Trophoblast cell (in vitro differentiated cells and primary cell): Measurements from ENCODE around the gene SLC22A17.

Experiments
- DNase-seq, 2 donors: peaks; one replicate each; pipeline ENCODE4 v3.0.0-alpha.2; 2016
- H2AFZ ChIP-seq: 2 replicates; pipeline ENCODE4 v1.6.1; 2013; ENCODE audit warnings: low read length, moderate library complexity, mild to moderate bottlenecking; ENCODE audit not compliant: insufficient read depth, poor library complexity
- H2AK5ac ChIP-seq: 2 replicates; pipeline ENCODE4 v1.6.1; 2013; ENCODE audit warnings: mild to moderate bottlenecking, low read length
- H2BK120ac ChIP-seq: 2 replicates; pipeline ENCODE4 v1.6.1; 2013; ENCODE audit warnings: low read length, mild to moderate bottlenecking, moderate library complexity; ENCODE audit not compliant: insufficient read depth, poor library complexity
- H2BK12ac ChIP-seq: 2 replicates; pipeline ENCODE4 v1.6.1; 2013; ENCODE audit warnings: mild to moderate bottlenecking, low read length, moderate library complexity
- H2BK5ac ChIP-seq: 2 replicates; pipeline ENCODE4 v1.6.1; 2013; ENCODE audit warnings: low read length, low read depth, moderate library complexity, mild to moderate bottlenecking; ENCODE audit not compliant: poor library complexity
- H3K14ac ChIP-seq: 2 replicates; pipeline ENCODE4 v1.6.1; 2013; ENCODE audit warnings: mild to moderate bottlenecking, low read length
- H3K18ac ChIP-seq: 2 replicates; pipeline ENCODE4 v1.6.1; 2013; ENCODE audit warnings: mild to moderate bottlenecking, low read length
- H3K23ac ChIP-seq: 2 replicates; pipeline ENCODE4 v1.6.1; 2013; ENCODE audit warnings: low read length
- H3K27ac ChIP-seq: 2 replicates; pipeline ENCODE4 v1.5.1; 2013; ENCODE audit warnings: low read depth, mild to moderate bottlenecking, inconsistent platforms, low read length, moderate library complexity
- H3K27me3 ChIP-seq: 2 replicates; pipeline ENCODE4 v1.6.1; 2013; ENCODE audit warnings: inconsistent platforms, mild to moderate bottlenecking, low read length, moderate library complexity; ENCODE audit not compliant: insufficient read depth
- H3K36me3 ChIP-seq, 2 experiments: 1 replicate in 1 of 2; 2 replicates in 1 of 2; pipeline ENCODE4 v1.6.1; 2013; ENCODE audit warnings: low read length in 2 of 2, mild to moderate bottlenecking in 2 of 2, moderate library complexity in 1 of 2; ENCODE audit not compliant: insufficient read depth in 2 of 2, control insufficient read depth in 1 of 2
- H3K4ac ChIP-seq: 2 replicates; pipeline ENCODE4 v1.6.1; 2013; ENCODE audit warnings: low read depth, mild to moderate bottlenecking, low read length, moderate library complexity
- H3K4me1 ChIP-seq, 2 experiments: 1 replicate in 1 of 2; 2 replicates in 1 of 2; pipeline ENCODE4 v1.6.1; 2013; ENCODE audit warnings: low read length in 2 of 2, mild to moderate bottlenecking in 2 of 2, moderate library complexity in 1 of 2; ENCODE audit not compliant: insufficient read depth in 2 of 2, control insufficient read depth in 1 of 2
- H3K4me2 ChIP-seq: 2 replicates; pipeline ENCODE4 v1.6.1; 2013; ENCODE audit warnings: inconsistent platforms, mild to moderate bottlenecking, low read length, moderate library complexity
- H3K4me3 ChIP-seq: 2 replicates; pipeline ENCODE4 v1.5.1; 2013; ENCODE audit warnings: mild to moderate bottlenecking, low read depth, low read length, inconsistent platforms
- H3K79me1 ChIP-seq: one replicate; pipeline ENCODE4 v1.6.1; 2013; ENCODE audit warnings: low read length
- H3K79me2 ChIP-seq: 2 replicates; pipeline ENCODE4 v1.6.1; 2013; ENCODE audit warnings: low read length, mild to moderate bottlenecking; ENCODE audit not compliant: control insufficient read depth, insufficient read depth, poor library complexity
- H3K9ac ChIP-seq: 2 replicates; pipeline ENCODE4 v1.6.1; 2013; ENCODE audit warnings: mild to moderate bottlenecking, low read length
- H3K9me3 ChIP-seq: 2 replicates; pipeline ENCODE4 v1.6.1; 2013; ENCODE audit warnings: low read depth, mild to moderate bottlenecking, control low read depth, inconsistent platforms, low read length; ENCODE audit not compliant: insufficient read depth
- H4K12ac ChIP-seq: 2 replicates; pipeline ENCODE4 v1.6.1; 2013; ENCODE audit warnings: low read depth, mild to moderate bottlenecking, low read length, moderate library complexity
- H4K8ac ChIP-seq: 2 replicates; pipeline ENCODE4 v1.6.1; 2013; ENCODE audit warnings: low read depth, mild to moderate bottlenecking, low read length, moderate library complexity
- H4K91ac ChIP-seq: one replicate; pipeline ENCODE4 v1.6.1; 2013; ENCODE audit warnings: low read depth, mild to moderate bottlenecking, low read length, moderate library complexity
- WGBS: extraction: QIAGEN DNeasy Blood & Tissue Kit; methylation state at CpG from one replicate; pipeline ENCODE4 v1.1.7; 2013; ENCODE audit warnings: missing lambda C conversion rate; ENCODE audit not compliant: insufficient read length, insufficient coverage; ENCODE audit errors: extremely low coverage; 5-methylcytosine and 5-hydroxymethylcytosine counted together

SLC22A17 gene

GRCh38 chr14:23381871-23382270 lies 29.2 kb upstream of the SLC22A17 start:
- Histone ChIP-seq H3K27ac (no peak overlapping the region), H3K18ac (no peak overlapping the region), H2AFZ (no peak overlapping the region), H2BK12ac (no peak overlapping the region), H3K4ac (no peak overlapping the region), H4K12ac (no peak overlapping the region), H3K23ac (no peak overlapping the region), H4K91ac (no peak overlapping the region), H3K79me2 (no peaks in the 10 kb centered on the region), H2AK5ac (no peak overlapping the region), H3K14ac (no peak overlapping the region), H3K79me1 (no peaks in the 10 kb centered on the region), H2BK120ac (no peak overlapping the region), H3K27me3 (no peaks in the 10 kb centered on the region), H3K9me3 (peaks cover 2% of the 10 kb centered on the region), H3K9ac (no peak overlapping the region), H3K36me3 (no peaks in the 10 kb centered on the region), H4K8ac (no peak overlapping the region), H2BK5ac (no peak overlapping the region), H3K4me1 (no peaks in the 10 kb centered on the region), H3K4me3 (no peak overlapping the region), H3K4me2 (no peak overlapping the region)
- no CpG with 5 or more reads among the region's 3 CpGs for whole genome bisulfite sequencing
- no peak for DNase-seq

GRCh38 chr14:23380976-23381375 lies 28.3 kb upstream of the SLC22A17 start:
- Histone ChIP-seq H3K9me3 (peaks cover 2% of the 10 kb centered on the region), H3K36me3 (no peaks in the 10 kb centered on the region), H3K79me2 (no peaks in the 10 kb centered on the region), H2BK5ac (no peak overlapping the region), H3K27me3 (no peaks in the 10 kb centered on the region), H4K91ac (no peak overlapping the region), H2BK120ac (no peak overlapping the region), H4K8ac (no peak overlapping the region), H3K4ac (no peak overlapping the region), H2AK5ac (no peak overlapping the region), H4K12ac (no peak overlapping the region), H3K27ac (no peak overlapping the region), H3K9ac (no peak overlapping the region), H3K18ac (no peak overlapping the region), H2BK12ac (no peak overlapping the region), H3K4me2 (no peak overlapping the region), H3K14ac (no peak overlapping the region), H2AFZ (no peak overlapping the region), H3K79me1 (no peaks in the 10 kb centered on the region), H3K23ac (no peak overlapping the region), H3K4me1 (no peaks in the 10 kb centered on the region), H3K4me3 (no peak overlapping the region)
- WGBS: no CpG with 5 or more reads among the region's 4 CpGs
- no peak for DNase-seq

GRCh38 chr14:23380197-23380914 lies 27.7 kb upstream of the SLC22A17 start:
- DNase-seq: no peak
- Histone ChIP-seq H3K27ac (no peak overlapping the region), H4K12ac (no peak overlapping the region), H4K8ac (no peak overlapping the region), H3K4me2 (no peak overlapping the region), H4K91ac (no peak overlapping the region), H3K9ac (no peak overlapping the region), H3K79me1 (no peaks in the 10 kb centered on the region), H2BK120ac (no peak overlapping the region), H3K4me1 (no peaks in the 10 kb centered on the region), H3K4me3 (no peak overlapping the region), H3K36me3 (no peaks in the 10 kb centered on the region), H2AFZ (no peak overlapping the region), H2BK5ac (no peak overlapping the region), H3K9me3 (peaks cover 2% of the 10 kb centered on the region), H3K18ac (no peak overlapping the region), H3K79me2 (no peaks in the 10 kb centered on the region), H2BK12ac (no peak overlapping the region), H3K14ac (no peak overlapping the region), H3K27me3 (no peaks in the 10 kb centered on the region), H3K4ac (no peak overlapping the region), H2AK5ac (no peak overlapping the region), H3K23ac (no peak overlapping the region)
- no CpG with 5 or more reads among the region's 16 CpGs for WGBS

GRCh38 chr14:23379366-23380196 lies 26.9 kb upstream of the SLC22A17 start:
- WGBS: no CpG with 5 or more reads among the region's 12 CpGs
- no peak overlapping the region for H3K4me3 ChIP-seq
- H3K4ac ChIP-seq: no peak overlapping the region
- no peak overlapping the region for H2AFZ ChIP-seq
- H3K36me3 ChIP-seq: no peaks in the 10 kb centered on the region
- H2AK5ac ChIP-seq: no peak overlapping the region
- no peak overlapping the region for H4K91ac ChIP-seq
- H3K79me1 ChIP-seq: no peaks in the 10 kb centered on the region
- H3K4me1 ChIP-seq: no peaks in the 10 kb centered on the region
- no peak overlapping the region for H3K4me2 ChIP-seq
- H3K27me3 ChIP-seq: no peaks in the 10 kb centered on the region
- no peak overlapping the region for H3K23ac ChIP-seq
- H3K27ac ChIP-seq: no peak overlapping the region
- H4K12ac ChIP-seq: no peak overlapping the region
- DNase-seq: peak; percentile 66 to 86
- no peak overlapping the region for H3K9ac ChIP-seq
- no peak overlapping the region for H3K14ac ChIP-seq
- H2BK12ac ChIP-seq: no peak overlapping the region
- no peaks in the 10 kb centered on the region for H3K79me2 ChIP-seq
- no peak overlapping the region for H4K8ac ChIP-seq
- H2BK5ac ChIP-seq: no peak overlapping the region
- H3K18ac ChIP-seq: no peak overlapping the region
- peaks cover 2% of the 10 kb centered on the region for H3K9me3 ChIP-seq
- no peak overlapping the region for H2BK120ac ChIP-seq
